ENCODE results near the gene BANP. TPM values are rescaled to one million over a fixed set of nuclear protein-coding genes. Genes with fewer than 3 reads are reported as not detected.

Gene BANP
- total and polyA plus RNA-seq, 4 donors: 7.4 to 35.6 (median 19.7) TPM

GRCh38 chr16:87957296-87958094 lies 6.3 kb downstream of the BANP start:
- Histone ChIP-seq H3K27ac (ENCODE audit: low read depth in 1 of 2, low read length in 2 of 2) (no peak overlapping the region), H3K4me3 (ENCODE audit: low read length in 2 of 2) (no peak overlapping the region), H3K9me3 (ENCODE audit: control insufficient read depth, low read length) (no peaks in the 10 kb centered on the region), H3K4me1 (ENCODE audit: control insufficient read depth in 1 of 2, insufficient read depth in 2 of 2, low read length in 2 of 2) (no peaks in the 10 kb centered on the region), H3K36me3 (ENCODE audit: control insufficient read depth in 1 of 2, insufficient read depth in 2 of 2, low read length in 1 of 2) (no peaks in the 10 kb centered on the region), H3K27me3 (ENCODE audit: control insufficient read depth in 1 of 2, insufficient read depth in 2 of 2, low read length in 1 of 2) (no peaks in the 10 kb centered on the region)
- intact Hi-C loops (cut with DNase I): no loop called here
- DNase-seq (peak in 1 of 2 donors; percentile 71), ATAC-seq (ENCODE audit: low FRiP score) (no peak)
- 92% methylated on average over 34 of the region's 34 CpGs for WGBS, 2 donors

- H3K4me1 ChIP-seq (ENCODE audit: control insufficient read depth in 1 of 2, insufficient read depth in 2 of 2, low read length in 2 of 2): no peaks in the 10 kb centered on the region
- ATAC-seq (ENCODE audit: low FRiP score): no peak
- DNase-seq: no peak
Measured at GRCh38 chr16:87958632-87959031, 7.4 kb downstream of the BANP start.

GRCh38 chr16:87959391-87959990 lies 8.3 kb downstream of the BANP start:
- Histone ChIP-seq H3K4me3 (ENCODE audit: low read length in 2 of 2) (no peak overlapping the region), H3K4me1 (ENCODE audit: control insufficient read depth in 1 of 2, insufficient read depth in 2 of 2, low read length in 2 of 2) (no peaks in the 10 kb centered on the region), H3K27ac (ENCODE audit: low read depth in 1 of 2, low read length in 2 of 2) (no peak overlapping the region), H3K36me3 (ENCODE audit: control insufficient read depth in 1 of 2, insufficient read depth in 2 of 2, low read length in 1 of 2) (no peaks in the 10 kb centered on the region), H3K27me3 (ENCODE audit: control insufficient read depth in 1 of 2, insufficient read depth in 2 of 2, low read length in 1 of 2) (no peaks in the 10 kb centered on the region), H3K9me3 (ENCODE audit: control insufficient read depth, low read length) (no peaks in the 10 kb centered on the region)
- 85 to 86% methylated on average over 23 of the region's 23 CpGs for WGBS, 2 donors
- DNase-seq (peak in 1 of 2 donors; percentile 74), ATAC-seq (ENCODE audit: low FRiP score) (no peak)
- intact Hi-C loops (cut with DNase I): no loop called here

More at GRCh38 chr16:87958632-87959031, 7.4 kb downstream of the BANP start:
- Histone ChIP-seq H3K27me3 (ENCODE audit: control insufficient read depth in 1 of 2, insufficient read depth in 2 of 2, low read length in 1 of 2) (no peaks in the 10 kb centered on the region), H3K4me3 (ENCODE audit: low read length in 2 of 2) (no peak overlapping the region), H3K27ac (ENCODE audit: low read depth in 1 of 2, low read length in 2 of 2) (no peak overlapping the region), H3K9me3 (ENCODE audit: control insufficient read depth, low read length) (no peaks in the 10 kb centered on the region), H3K36me3 (ENCODE audit: control insufficient read depth in 1 of 2, insufficient read depth in 2 of 2, low read length in 1 of 2) (no peaks in the 10 kb centered on the region)
- WGBS, 2 donors: 89 to 91% methylated on average over 9 of the region's 9 CpGs
- intact Hi-C loops (cut with DNase I): no loop called here

- no peak overlapping the region for H3K27ac ChIP-seq (ENCODE audit: low read depth in 1 of 2, low read length in 2 of 2)
- no peaks in the 10 kb centered on the region for H3K4me1 ChIP-seq (ENCODE audit: control insufficient read depth in 1 of 2, insufficient read depth in 2 of 2, low read length in 2 of 2)
- no peaks in the 10 kb centered on the region for H3K9me3 ChIP-seq (ENCODE audit: control insufficient read depth, low read length)
- intact Hi-C loops (cut with DNase I): no loop called here
- no peaks in the 10 kb centered on the region for H3K36me3 ChIP-seq (ENCODE audit: control insufficient read depth in 1 of 2, insufficient read depth in 2 of 2, low read length in 1 of 2)
- H3K27me3 ChIP-seq (ENCODE audit: control insufficient read depth in 1 of 2, insufficient read depth in 2 of 2, low read length in 1 of 2): no peaks in the 10 kb centered on the region
- H3K4me3 ChIP-seq (ENCODE audit: low read length in 2 of 2): no peak overlapping the region
- ATAC-seq (ENCODE audit: low FRiP score) (no peak), DNase-seq (no peak)
- WGBS, 2 donors: 88 to 89% methylated on average over 5 of the region's 5 CpGs
Measured at GRCh38 chr16:87960296-87960695, 9.1 kb downstream of the BANP start.

- 87 to 89% methylated on average over 8 of the region's 8 CpGs for WGBS, 2 donors
- H3K27ac ChIP-seq (ENCODE audit: low read depth in 1 of 2, low read length in 2 of 2): no peak overlapping the region
- no peaks in the 10 kb centered on the region for H3K4me1 ChIP-seq (ENCODE audit: control insufficient read depth in 1 of 2, insufficient read depth in 2 of 2, low read length in 2 of 2)
- intact Hi-C loops (cut with DNase I): no loop called here
- no peaks in the 10 kb centered on the region for H3K9me3 ChIP-seq (ENCODE audit: control insufficient read depth, low read length)
- DNase-seq (no peak), ATAC-seq (ENCODE audit: low FRiP score) (no peak)
- H3K27me3 ChIP-seq (ENCODE audit: control insufficient read depth in 1 of 2, insufficient read depth in 2 of 2, low read length in 1 of 2): no peaks in the 10 kb centered on the region
- no peaks in the 10 kb centered on the region for H3K36me3 ChIP-seq (ENCODE audit: control insufficient read depth in 1 of 2, insufficient read depth in 2 of 2, low read length in 1 of 2)
- H3K4me3 ChIP-seq (ENCODE audit: low read length in 2 of 2): no peak overlapping the region
Measured at GRCh38 chr16:87960852-87961251, 9.6 kb downstream of the BANP start.

- no peak overlapping the region for H3K27ac ChIP-seq (ENCODE audit: low read depth in 1 of 2, low read length in 2 of 2)
- no peaks in the 10 kb centered on the region for H3K9me3 ChIP-seq (ENCODE audit: control insufficient read depth, low read length)
Measured at GRCh38 chr16:87961623-87962022, 10.4 kb downstream of the BANP start.

GRCh38 chr16:87963400-87963799 lies 12.2 kb downstream of the BANP start:
- intact Hi-C loops (cut with DNase I): no loop called here
- no peaks in the 10 kb centered on the region for H3K27me3 ChIP-seq (ENCODE audit: control insufficient read depth in 1 of 2, insufficient read depth in 2 of 2, low read length in 1 of 2)
- no peak for ATAC-seq (ENCODE audit: low FRiP score)

More at GRCh38 chr16:87961623-87962022, 10.4 kb downstream of the BANP start:
- no peaks in the 10 kb centered on the region for H3K27me3 ChIP-seq (ENCODE audit: control insufficient read depth in 1 of 2, insufficient read depth in 2 of 2, low read length in 1 of 2)
- H3K4me1 ChIP-seq (ENCODE audit: control insufficient read depth in 1 of 2, insufficient read depth in 2 of 2, low read length in 2 of 2): no peaks in the 10 kb centered on the region
- WGBS, 2 donors: 70 to 71% methylated on average over 4 of the region's 4 CpGs
- H3K36me3 ChIP-seq (ENCODE audit: control insufficient read depth in 1 of 2, insufficient read depth in 2 of 2, low read length in 1 of 2): no peaks in the 10 kb centered on the region
- no peak for ATAC-seq (ENCODE audit: low FRiP score)
- DNase-seq: no peak
- no peak overlapping the region for H3K4me3 ChIP-seq (ENCODE audit: low read length in 2 of 2)
- intact Hi-C loops (cut with DNase I): no loop called here

GRCh38 chr16:87964049-87964659 lies 12.9 kb downstream of the BANP start:
- WGBS, 2 donors: 83% methylated on average over 19 of the region's 19 CpGs
- H3K4me1 ChIP-seq (ENCODE audit: control insufficient read depth in 1 of 2, insufficient read depth in 2 of 2, low read length in 2 of 2): no peaks in the 10 kb centered on the region
- intact Hi-C loops (cut with DNase I): no loop called here
- no peaks in the 10 kb centered on the region for H3K9me3 ChIP-seq (ENCODE audit: control insufficient read depth, low read length)
- ATAC-seq (ENCODE audit: low FRiP score): no peak
- no peaks in the 10 kb centered on the region for H3K36me3 ChIP-seq (ENCODE audit: control insufficient read depth in 1 of 2, insufficient read depth in 2 of 2, low read length in 1 of 2)
- no peak for DNase-seq
- H3K27me3 ChIP-seq (ENCODE audit: control insufficient read depth in 1 of 2, insufficient read depth in 2 of 2, low read length in 1 of 2): no peaks in the 10 kb centered on the region
- no peak overlapping the region for H3K4me3 ChIP-seq (ENCODE audit: low read length in 2 of 2)
- no peak overlapping the region for H3K27ac ChIP-seq (ENCODE audit: low read depth in 1 of 2, low read length in 2 of 2)

More at GRCh38 chr16:87963400-87963799, 12.2 kb downstream of the BANP start:
- Histone ChIP-seq H3K27ac (ENCODE audit: low read depth in 1 of 2, low read length in 2 of 2) (no peak overlapping the region), H3K4me3 (ENCODE audit: low read length in 2 of 2) (no peak overlapping the region), H3K36me3 (ENCODE audit: control insufficient read depth in 1 of 2, insufficient read depth in 2 of 2, low read length in 1 of 2) (no peaks in the 10 kb centered on the region), H3K9me3 (ENCODE audit: control insufficient read depth, low read length) (no peaks in the 10 kb centered on the region), H3K4me1 (ENCODE audit: control insufficient read depth in 1 of 2, insufficient read depth in 2 of 2, low read length in 2 of 2) (no peaks in the 10 kb centered on the region)
- DNase-seq: no peak
- WGBS, 2 donors: 89 to 91% methylated on average over 9 of the region's 9 CpGs

Data from aorta (tissue), 5 donors.